Hematopoietic multipotent progenitor cell (in vitro differentiated cells): ENCODE measurements around the gene BMERB1. TPM values are rescaled to one million over a fixed set of nuclear protein-coding genes. Genes with fewer than 3 reads are reported as not detected.
"Not testable (repeated sequence)": the region's sequence is repeated elsewhere in the genome, so short reads cannot be mapped to it uniquely, and the experiment has no call there.

ENCODE experiments used
- DNase-seq, 3 donors: peaks; one replicate each; pipeline ENCODE4 v3.0.0-alpha.2; 2011 to 2015; ENCODE audit warnings: low read depth in 2 of 3, low spot score in 2 of 3
- total RNA-seq: library from RNA; depleted of rRNA; stranded (reverse); fragments of >200 nt; gene quantifications from one replicate; pipeline ENCODE4 v1.2.3, GENCODE V29; 2012

Gene BMERB1
- total RNA-seq, result 15.1 TPM

- peak in 2 of 3 donors; percentile 67 to 86 for DNase-seq
Observed at GRCh38 chr16:15434425-15435215, at the start of gene BMERB1. TSS of gene BMERB1 (plus strand) at chr16:15434588. CDS start at chr16:15434654, 66 bp downstream.

- DNase-seq, result not testable (repeated sequence)
Observed at GRCh38 chr16:15388060-15388459, 46.3 kb upstream of the BMERB1 start.

- not testable (repeated sequence) for DNase-seq
Observed at GRCh38 chr16:15389916-15390315, 44.5 kb upstream of the BMERB1 start.

GRCh38 chr16:15393025-15393424 is 41.4 kb upstream of the BMERB1 start:
- not testable (repeated sequence) for DNase-seq

GRCh38 chr16:15395631-15396508 is 38.5 kb upstream of the BMERB1 start, which contains the start of gene MPV17L:
TSS of gene MPV17L (plus strand) at chr16:15395754. CDS start at chr16:15395898, 144 bp downstream.
- DNase-seq, result peak in 2 of 3 donors; percentile 47 to 53

- not testable (repeated sequence) for DNase-seq
Observed at GRCh38 chr16:15396509-15396829, 37.9 kb upstream of the BMERB1 start.

- DNase-seq, result no peak
Observed at GRCh38 chr16:15396948-15397594, 37.3 kb upstream of the BMERB1 start.

- DNase-seq, result no peak
Observed at GRCh38 chr16:15398618-15399316, 35.6 kb upstream of the BMERB1 start.

- DNase-seq, result no peak
Observed at GRCh38 chr16:15399317-15399716, 35.1 kb upstream of the BMERB1 start.

GRCh38 chr16:15400314-15400713 is 34.1 kb upstream of the BMERB1 start:
- not testable (repeated sequence) for DNase-seq

- no peak for DNase-seq
Observed at GRCh38 chr16:15401972-15402371, 32.4 kb upstream of the BMERB1 start.

GRCh38 chr16:15403392-15403995 is 30.9 kb upstream of the BMERB1 start:
- no peak for DNase-seq

GRCh38 chr16:15404091-15404490 is 30.3 kb upstream of the BMERB1 start:
- DNase-seq, result not testable (repeated sequence)

- DNase-seq, result no peak
Observed at GRCh38 chr16:15404792-15405191, 29.6 kb upstream of the BMERB1 start.

GRCh38 chr16:15407756-15408155 is 26.6 kb upstream of the BMERB1 start:
- not testable (repeated sequence) for DNase-seq

- DNase-seq, result not testable (repeated sequence)
Observed at GRCh38 chr16:15409476-15409875, 24.9 kb upstream of the BMERB1 start.

GRCh38 chr16:15415511-15415985 is 18.8 kb upstream of the BMERB1 start:
- DNase-seq, result no peak

GRCh38 chr16:15417197-15417596 is 17.2 kb upstream of the BMERB1 start:
- DNase-seq, result no peak

GRCh38 chr16:15418206-15418605 is 16.2 kb upstream of the BMERB1 start:
- DNase-seq, result no peak

GRCh38 chr16:15421696-15422095 is 12.7 kb upstream of the BMERB1 start:
- DNase-seq, result not testable (repeated sequence)
